Skeletal muscle satellite cell (primary cell): ENCODE data around the gene ANK2.
A peak's percentile ranks its signal among the peaks of the same experiment; 100 is the strongest.
"Not testable (repeated sequence)": the region's sequence is repeated elsewhere in the genome, so short reads cannot be mapped to it uniquely, and the experiment has no call there.

ENCODE experiments used
- H3K27me3 ChIP-seq: 2 replicates; pipeline ENCODE4 v1.7.0; 2013; ENCODE audit warnings: low read length; ENCODE audit not compliant: control insufficient read depth, insufficient read depth
- H3K36me3 ChIP-seq: 2 replicates; pipeline ENCODE4 v1.7.0; 2013; ENCODE audit warnings: mild to moderate bottlenecking, control low read depth, low read length; ENCODE audit not compliant: insufficient read depth
- H3K4me1 ChIP-seq: 2 replicates; pipeline ENCODE4 v1.7.0; 2013; ENCODE audit warnings: low read length; ENCODE audit not compliant: control insufficient read depth, insufficient read depth
- H3K4me2 ChIP-seq: 2 replicates; pipeline ENCODE4 v1.7.0; 2013; ENCODE audit warnings: mild to moderate bottlenecking, low read length
- H3K4me3 ChIP-seq: 2 replicates; pipeline ENCODE4 v1.7.0; 2013; ENCODE audit warnings: low read length
- H3K9ac ChIP-seq: 2 replicates; pipeline ENCODE4 v1.7.0; 2013; ENCODE audit warnings: mild to moderate bottlenecking, low read depth, low read length, moderate library complexity
- H3K9me3 ChIP-seq: replicated peaks from 2 replicates; pipeline ENCODE4 v1.7.0; 2013; ENCODE audit warnings: mild to moderate bottlenecking, control low read depth, low read length

ANK2 gene

GRCh38 chr4:113179091-113179490, 129.6 kb downstream of the ANK2 start:
- H3K9me3 ChIP-seq: no peaks in the 10 kb centered on the region
- H3K4me3 ChIP-seq: no peak overlapping the region
- peak overlapping the region; percentile 28 for H3K4me2 ChIP-seq
- H3K27me3 ChIP-seq: no peaks in the 10 kb centered on the region
- H3K36me3 ChIP-seq: no peaks in the 10 kb centered on the region
- H3K9ac ChIP-seq: peak overlapping the region; percentile 3
- peaks cover 17% of the 10 kb centered on the region for H3K4me1 ChIP-seq

DNA sequence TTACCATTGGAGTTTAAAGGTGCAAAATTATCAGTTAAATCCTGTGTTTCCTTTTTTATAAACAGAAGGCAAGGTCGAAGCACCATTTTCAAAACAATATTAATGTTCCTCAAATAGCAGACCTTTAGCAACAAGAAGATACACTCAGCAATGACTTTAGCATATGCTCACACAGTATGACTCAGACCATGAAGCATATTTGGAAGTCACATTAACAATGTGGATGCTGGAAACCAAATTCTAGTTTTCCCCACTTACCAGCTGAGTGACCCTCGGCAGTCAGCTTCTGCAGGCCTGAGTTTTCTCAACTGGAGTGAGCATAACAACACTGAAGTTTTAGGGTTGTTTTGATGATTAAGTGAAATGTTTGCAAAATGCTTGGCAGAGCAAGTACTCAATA, 130.5 kb downstream of the ANK2 start:
- peak overlapping the region; percentile 56 for H3K4me2 ChIP-seq
- H3K36me3 ChIP-seq: no peaks in the 10 kb centered on the region
- peak overlapping the region; percentile 33 for H3K9ac ChIP-seq
- H3K27me3 ChIP-seq: no peaks in the 10 kb centered on the region
- H3K4me1 ChIP-seq: peaks cover 17% of the 10 kb centered on the region
- no peaks in the 10 kb centered on the region for H3K9me3 ChIP-seq
- H3K4me3 ChIP-seq: peak overlapping the region; percentile 21

GRCh38 chr4:113181289-113182007, 132.0 kb downstream of the ANK2 start:
- Histone ChIP-seq H3K9me3 (no peaks in the 10 kb centered on the region), H3K9ac (no peak overlapping the region), H3K36me3 (no peaks in the 10 kb centered on the region), H3K4me2 (no peak overlapping the region), H3K4me3 (no peak overlapping the region), H3K4me1 (peaks cover 17% of the 10 kb centered on the region), H3K27me3 (no peaks in the 10 kb centered on the region)

DNA sequence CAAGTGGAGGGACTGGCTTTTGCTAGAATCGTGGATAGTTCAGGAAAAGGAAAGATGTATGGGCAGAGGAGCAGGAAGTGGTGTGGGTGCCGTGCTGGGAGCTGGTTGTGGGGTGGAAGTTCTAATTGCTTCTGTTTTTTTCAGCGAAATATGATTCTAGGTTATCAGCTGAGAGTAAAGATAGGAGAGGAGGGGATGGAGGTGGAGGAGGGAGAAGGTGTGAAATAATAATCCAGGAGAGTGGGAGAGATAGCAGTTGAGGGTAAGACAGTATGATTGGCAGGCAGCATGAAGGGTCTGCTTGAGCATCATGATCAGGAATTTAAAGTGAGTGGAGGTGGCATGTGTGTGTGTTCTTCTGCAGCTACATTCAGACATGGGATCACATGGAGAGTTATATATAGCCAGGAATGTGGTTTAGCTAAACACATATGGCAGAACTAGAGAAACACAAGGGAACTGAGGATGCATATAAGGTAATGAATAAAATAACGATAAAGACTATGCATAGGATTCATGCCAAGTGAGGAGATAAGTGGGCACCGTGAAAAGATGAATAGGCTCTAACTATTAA, 133.7 kb downstream of the ANK2 start:
- H3K36me3 ChIP-seq: no peaks in the 10 kb centered on the region
- H3K4me2 ChIP-seq: no peak overlapping the region
- no peak overlapping the region for H3K9ac ChIP-seq
- H3K4me3 ChIP-seq: no peak overlapping the region
- no peaks in the 10 kb centered on the region for H3K9me3 ChIP-seq
- H3K27me3 ChIP-seq: no peaks in the 10 kb centered on the region
- peaks cover 17% of the 10 kb centered on the region for H3K4me1 ChIP-seq

- H3K9me3 ChIP-seq, H3K36me3 ChIP-seq, H3K27me3 ChIP-seq, H3K4me1 ChIP-seq, H3K9ac ChIP-seq, H3K4me3 ChIP-seq, H3K4me2 ChIP-seq: not testable (repeated sequence)
These were observed 136.8 kb downstream of the ANK2 start for GRCh38 chr4:113186220-113186619.

DNA sequence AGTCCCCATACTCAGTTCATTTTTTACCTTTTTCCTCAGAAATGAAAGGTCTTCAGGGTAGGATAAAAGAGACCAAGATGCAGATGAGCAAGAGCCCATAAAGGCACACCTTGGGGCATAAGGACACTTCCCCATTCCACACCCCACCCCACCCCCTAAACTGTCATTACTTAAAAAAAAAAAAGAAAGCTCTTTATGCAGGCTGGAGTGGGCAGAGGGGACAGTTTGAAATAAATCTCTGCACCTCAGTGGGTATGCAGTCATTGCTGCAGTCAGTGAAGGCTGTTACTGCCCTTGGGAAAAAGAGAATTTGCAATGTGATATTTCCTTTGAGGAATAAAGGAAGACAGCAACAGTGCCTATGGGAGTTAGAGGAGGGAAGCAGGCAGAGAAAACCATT, 137.5 kb downstream of the ANK2 start:
- H3K27me3 ChIP-seq: no peaks in the 10 kb centered on the region
- H3K4me3 ChIP-seq: no peak overlapping the region
- no peaks in the 10 kb centered on the region for H3K9me3 ChIP-seq
- no peaks in the 10 kb centered on the region for H3K4me1 ChIP-seq
- H3K4me2 ChIP-seq: no peak overlapping the region
- no peak overlapping the region for H3K9ac ChIP-seq
- H3K36me3 ChIP-seq: no peaks in the 10 kb centered on the region

GRCh38 chr4:113187358-113187757, 137.9 kb downstream of the ANK2 start:
- Histone ChIP-seq H3K4me2 (no peak overlapping the region), H3K9me3 (no peaks in the 10 kb centered on the region), H3K27me3 (no peaks in the 10 kb centered on the region), H3K36me3 (no peaks in the 10 kb centered on the region), H3K4me1 (no peaks in the 10 kb centered on the region), H3K9ac (no peak overlapping the region), H3K4me3 (no peak overlapping the region)

DNA sequence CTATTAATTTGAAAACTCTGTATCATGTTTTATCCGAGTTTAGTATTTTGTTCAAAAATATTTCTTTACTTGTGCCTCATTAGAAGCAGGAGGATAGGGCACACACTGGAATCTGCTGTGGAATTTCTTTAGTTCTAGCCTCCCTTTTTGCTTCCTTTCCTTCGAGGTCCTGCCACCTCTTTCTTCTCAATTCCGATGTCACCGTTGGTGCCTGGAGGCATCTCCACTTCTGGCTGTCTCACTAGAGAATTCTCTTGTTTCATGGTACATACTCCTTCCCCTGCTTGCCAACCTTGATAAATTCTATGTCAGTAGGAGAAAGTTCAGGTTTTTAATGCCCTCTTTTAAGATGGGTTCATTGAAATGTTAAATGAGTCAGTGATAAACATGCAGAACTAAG, 140.1 kb downstream of the ANK2 start:
- H3K9me3 ChIP-seq: no peaks in the 10 kb centered on the region
- no peaks in the 10 kb centered on the region for H3K4me1 ChIP-seq
- no peaks in the 10 kb centered on the region for H3K36me3 ChIP-seq
- no peak overlapping the region for H3K4me3 ChIP-seq
- H3K4me2 ChIP-seq: no peak overlapping the region
- H3K9ac ChIP-seq: no peak overlapping the region
- no peaks in the 10 kb centered on the region for H3K27me3 ChIP-seq

DNA sequence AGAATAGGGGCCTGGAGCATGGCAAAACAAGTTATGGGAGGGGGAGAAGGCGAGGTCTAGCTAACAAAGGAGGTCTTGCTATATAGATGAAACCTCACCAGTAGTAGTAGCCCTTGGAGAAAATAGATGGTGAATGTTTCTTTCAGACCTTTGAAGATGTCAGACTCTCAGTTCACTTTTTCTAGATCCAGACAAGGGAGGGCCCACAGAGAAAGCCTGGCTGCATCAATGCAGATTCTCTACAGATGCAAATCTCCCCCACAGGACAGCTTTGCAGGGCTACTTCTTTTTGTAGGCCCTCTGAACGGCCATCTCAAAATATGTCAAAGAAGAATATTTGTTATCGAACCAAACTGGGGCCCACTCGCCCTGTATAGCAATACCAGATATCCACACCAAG, 159.7 kb downstream of the ANK2 start:
- no peaks in the 10 kb centered on the region for H3K36me3 ChIP-seq
- H3K4me3 ChIP-seq: no peak overlapping the region
- no peaks in the 10 kb centered on the region for H3K27me3 ChIP-seq
- no peak overlapping the region for H3K4me2 ChIP-seq
- no peaks in the 10 kb centered on the region for H3K9me3 ChIP-seq
- H3K4me1 ChIP-seq: no peaks in the 10 kb centered on the region
- no peak overlapping the region for H3K9ac ChIP-seq

DNA sequence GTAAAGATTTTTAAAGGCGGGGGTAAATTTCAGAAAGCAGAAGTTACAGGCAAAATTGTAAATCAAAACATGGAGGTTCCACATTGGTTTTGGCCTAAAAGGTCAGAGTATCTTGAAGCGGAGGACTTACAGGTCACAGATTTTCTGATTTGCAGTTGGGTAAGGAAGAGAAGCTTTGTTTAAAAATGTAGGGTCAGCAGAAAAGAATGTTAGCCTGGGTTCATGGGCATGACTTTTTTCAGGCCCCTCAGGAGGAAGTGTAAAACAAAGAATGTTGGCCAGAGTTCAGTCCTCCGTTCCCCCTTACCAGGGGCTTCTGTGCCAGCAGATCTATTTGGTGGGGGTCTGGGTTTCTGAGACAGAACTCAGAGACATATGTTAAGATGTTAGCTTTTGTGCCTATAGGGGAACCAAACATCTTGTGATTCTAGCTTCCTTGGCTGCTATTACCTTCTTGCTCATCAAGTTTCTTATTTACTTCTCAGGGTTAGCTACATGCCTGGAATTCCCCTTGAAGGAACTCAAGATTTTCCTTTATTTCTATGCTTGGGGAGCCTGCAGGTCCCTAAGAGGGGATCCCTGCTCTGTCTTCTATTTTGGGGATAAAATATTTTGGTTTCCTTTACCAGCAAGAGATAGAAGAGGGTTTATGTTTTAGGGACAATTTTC, 160.3 kb downstream of the ANK2 start:
- Histone ChIP-seq H3K9me3 (no peaks in the 10 kb centered on the region), H3K9ac (no peak overlapping the region), H3K36me3 (no peaks in the 10 kb centered on the region), H3K4me3 (no peak overlapping the region), H3K27me3 (no peaks in the 10 kb centered on the region), H3K4me1 (no peaks in the 10 kb centered on the region), H3K4me2 (no peak overlapping the region)

DNA sequence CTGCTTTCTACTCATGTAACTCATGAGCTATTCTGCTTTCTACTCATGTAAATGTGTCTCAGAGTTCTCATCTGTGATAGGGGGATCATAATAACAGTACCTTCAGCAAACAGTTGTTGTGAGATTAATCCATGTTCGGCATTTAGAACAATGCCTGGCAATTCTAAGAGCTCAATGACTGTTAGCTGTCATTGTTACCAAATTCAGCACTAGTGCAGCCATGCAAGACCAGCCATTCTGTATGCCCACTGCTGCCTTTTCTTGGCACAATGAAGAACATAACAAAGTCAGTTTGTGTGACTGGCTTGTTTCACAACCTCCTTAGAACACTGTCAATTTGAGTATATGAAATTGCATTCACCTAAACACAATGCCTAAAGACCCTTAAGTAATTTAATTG, 163.2 kb downstream of the ANK2 start:
- Histone ChIP-seq H3K4me2 (no peak overlapping the region), H3K9me3 (no peaks in the 10 kb centered on the region), H3K4me3 (no peak overlapping the region), H3K36me3 (no peaks in the 10 kb centered on the region), H3K4me1 (no peaks in the 10 kb centered on the region), H3K9ac (no peak overlapping the region), H3K27me3 (no peaks in the 10 kb centered on the region)

GRCh38 chr4:113221990-113222389, 172.5 kb downstream of the ANK2 start:
- Histone ChIP-seq H3K36me3 (no peaks in the 10 kb centered on the region), H3K4me3 (no peak overlapping the region), H3K4me1 (peaks cover 16% of the 10 kb centered on the region), H3K4me2 (peak overlapping the region; percentile 47), H3K27me3 (no peaks in the 10 kb centered on the region), H3K9me3 (no peaks in the 10 kb centered on the region), H3K9ac (peak overlapping the region; percentile 49)
